HepG2 (cell line): ENCODE measurements around the gene HOXC9. TPM values are rescaled to one million over a fixed set of nuclear protein-coding genes. Genes with fewer than 3 reads are reported as not detected.

ENCODE experiments used
- ATAC-seq: fragments of 200-7000 bp; cut with Tn5 transposase; 3 replicates; pipeline ENCODE4 v1.9.1; 2020; ENCODE audit warnings: mild to moderate bottlenecking, moderate library complexity
- BruUV-seq: library from RNA; stranded (reverse); fragments of 400-500 nt; replicated peaks from 2 replicates; lab custom pipeline; 2021; lab: Mats Ljungman, UMichigan
- CTCF ChIA-PET: fragments of 300-600 bp; formaldehyde crosslinking; extraction: SDS; loops from one replicate; lab custom pipeline; 2021; ENCODE audit warnings: low total read pairs, inconsistent platforms, low intra/inter-chr PET ratio; lab: Yijun Ruan, JAX
- POLR2A ChIA-PET: fragments of 350-600 bp; sonication (Branson Sonifier 250); formaldehyde crosslinking; loops from one replicate; lab custom pipeline; 2020; ENCODE audit warnings: antibody characterized with exemption, inconsistent platforms; lab: Yijun Ruan, JAX
- DNase-seq: peaks from one replicate; pipeline ENCODE4 v3.0.0-alpha.2; 2015; ENCODE audit warnings: low spot score
- FAIRE-seq: peaks from 3 replicates; lab custom pipeline; 2011; peaks lifted over from hg19 to GRCh38; lab: Jason Lieb, UNC
- H2AFZ ChIP-seq: one replicate; pipeline ENCODE4 v1.6.1; 2011; ENCODE audit warnings: low read length, inconsistent platforms
- H3K27ac ChIP-seq: fragments of 300-600 bp; 3 replicates; pipeline ENCODE4 v1.8.0; 2011; ENCODE audit warnings: mixed run types, mild to moderate bottlenecking, mixed read lengths, low read length, inconsistent platforms; ENCODE audit not compliant: insufficient read depth; ENCODE audit errors: extremely low read length
- H3K27me3 ChIP-seq, 2 experiments: fragments of 200-600 bp in 1 of 2; 2 replicates in 1 of 2; 3 replicates in 1 of 2; pipeline versions ENCODE4 v1.6.0 to v1.8.0; 2011; ENCODE audit warnings: low read length in 2 of 2, mild to moderate bottlenecking in 2 of 2, moderate library complexity in 2 of 2, inconsistent platforms in 1 of 2; ENCODE audit not compliant: insufficient read depth in 2 of 2, control insufficient read depth in 1 of 2
- H3K36me3 ChIP-seq, 2 experiments: fragments of 200-600 bp in 1 of 2; replicated peaks in 1 of 2; 2 replicates in 1 of 2; 3 replicates in 1 of 2; pipeline versions ENCODE4 v1.5.1 to v1.8.0; 2011; ENCODE audit warnings: low read length in 2 of 2, inconsistent platforms in 1 of 2; ENCODE audit not compliant: insufficient read depth in 2 of 2, control insufficient read depth in 1 of 2
- H3K4me1 ChIP-seq: 2 replicates; pipeline ENCODE4 v1.5.1; 2012; ENCODE audit warnings: low read length, inconsistent platforms; ENCODE audit not compliant: insufficient read depth
- H3K4me2 ChIP-seq: 2 replicates; pipeline ENCODE4 v1.6.0; 2011; ENCODE audit warnings: low read depth, low read length, inconsistent platforms
- H3K4me3 ChIP-seq, 3 experiments: fragments of 200-600 bp in 1 of 3; sonication (generic), shearing (Covaris generic) in 1 of 3; replicated peaks in 1 of 3; 2 replicates each; pipeline ENCODE4 v1.5.1; 2011 to 2016; ENCODE audit warnings: low read length in 3 of 3, inconsistent platforms in 2 of 3, low read depth in 2 of 3, mild to moderate bottlenecking in 2 of 3, control low read depth in 1 of 3, mixed read lengths in 1 of 3; ENCODE audit not compliant: insufficient read depth in 1 of 3
- H3K79me2 ChIP-seq: one replicate; pipeline ENCODE4 v1.6.1; 2011; ENCODE audit warnings: low read length, inconsistent platforms; ENCODE audit not compliant: insufficient read depth
- H3K9ac ChIP-seq: 2 replicates; pipeline ENCODE4 v1.6.0; 2011; ENCODE audit warnings: mild to moderate bottlenecking, low read depth, low read length, inconsistent platforms; ENCODE audit not compliant: insufficient read depth
- H3K9me3 ChIP-seq: 2 replicates; pipeline ENCODE4 v1.5.1; 2012; ENCODE audit warnings: mild to moderate bottlenecking, low read length
- H4K20me1 ChIP-seq: 2 replicates; pipeline ENCODE4 v1.6.0; 2011; ENCODE audit warnings: inconsistent platforms, mild to moderate bottlenecking, low read length, moderate library complexity; ENCODE audit not compliant: insufficient read depth
- ELF4 ChIP-seq: sonication (generic); formaldehyde crosslinking; IDR thresholded peaks from 2 replicates; pipeline ENCODE4 v1.5.0; 2020; ENCODE audit warnings: missing genetic modification reagents, mild to moderate bottlenecking, moderate library complexity, borderline replicate concordance
- EZH2 ChIP-seq: conservative IDR thresholded peaks from 2 replicates; pipeline ENCODE4 v1.6.1; 2012; ENCODE audit warnings: mild to moderate bottlenecking, low read depth, low read length, moderate library complexity
- FIP1L1 ChIP-seq: fragments of 200-400 bp; formaldehyde crosslinking; IDR thresholded peaks from 2 replicates; pipeline ENCODE4 v1.6.1; 2018; ENCODE audit warnings: low read depth, mild to moderate bottlenecking, low read length, moderate library complexity, borderline replicate concordance; ENCODE audit not compliant: insufficient read depth
- FLYWCH1 ChIP-seq: sonication (generic); formaldehyde crosslinking; IDR thresholded peaks from 2 replicates; pipeline ENCODE4 v1.8.1; 2023; ENCODE audit warnings: mild to moderate bottlenecking, missing genetic modification reagents
- RXRB ChIP-seq: IDR thresholded peaks from 2 replicates; pipeline ENCODE4 v1.6.1; 2016; ENCODE audit warnings: borderline replicate concordance, missing genetic modification reagents, missing compliant biosample characterization
- SMARCE1 ChIP-seq: fragments of 450-650 bp; IDR thresholded peaks from 2 replicates; pipeline ENCODE4 v1.6.1; 2017; ENCODE audit warnings: borderline replicate concordance
- ZBTB3 ChIP-seq: sonication (generic); formaldehyde crosslinking; IDR thresholded peaks from 2 replicates; pipeline ENCODE4 v1.4.0; 2020; ENCODE audit warnings: low read depth, mild to moderate bottlenecking, moderate library complexity, missing genetic modification reagents, borderline replicate concordance
- ZNF75D ChIP-seq: sonication (generic); formaldehyde crosslinking; IDR thresholded peaks from 2 replicates; pipeline ENCODE4 v1.8.1; 2023; ENCODE audit warnings: missing genetic modification reagents, mild to moderate bottlenecking, borderline replicate concordance
- WGBS: methylation state at CpG from one replicate; pipeline ENCODE4 v1.1.6; 2017; ENCODE audit warnings: low lambda C conversion rate; 5-methylcytosine and 5-hydroxymethylcytosine counted together
- in situ Hi-C: cut with HindIII; loops from 2 replicates; pipeline ENCODE4 v1.10.0; 2017; ENCODE audit warnings: low pct_unique_long_range_greater_than_20kb; ENCODE audit not compliant: extremely low pct_ligation_motif_present
- intact Hi-C: fragments of 100-400 bp; cut with micrococcal nuclease; formaldehyde crosslinking; loops from one replicate; pipeline ENCODE4 v1.10.0; 2022; ENCODE audit not compliant: unreplicated experiment
- polyA plus RNA-seq, 8 experiments: library from polyadenylated mRNA; depleted of rRNA in 3 of 8; stranded (reverse) in 7 of 8; unstranded in 1 of 8; fragments of >200 nt; fragmentation: Illumina TruSeq in 4 of 8; extraction: Trizol in 4 of 8; gene quantifications; 2 replicates each; pipeline versions ENCODE4 v1.2.1 to v1.2.3, GENCODE V29; 2011 to 2016; ENCODE audit warnings: low read depth in 4 of 8, missing spikeins in 1 of 8, mixed read lengths in 1 of 8; ENCODE audit not compliant: insufficient read depth in 1 of 8
- total RNA-seq, 5 experiments: library from RNA; depleted of rRNA; stranded (reverse); fragments of >200 nt; fragmentation: Illumina TruSeq; extraction: Trizol; gene quantifications; 2 replicates each; pipeline ENCODE4 v1.2.3, GENCODE V29; 2016; ENCODE audit warnings: low read depth in 1 of 5

The HOXC9 gene
- total and polyA plus RNA-seq, 2 of the 13 experiments (the other 11 are each of a cell fraction or from before 2014, with no cell fraction given), result 0.11 to 1.1 TPM

DNA sequence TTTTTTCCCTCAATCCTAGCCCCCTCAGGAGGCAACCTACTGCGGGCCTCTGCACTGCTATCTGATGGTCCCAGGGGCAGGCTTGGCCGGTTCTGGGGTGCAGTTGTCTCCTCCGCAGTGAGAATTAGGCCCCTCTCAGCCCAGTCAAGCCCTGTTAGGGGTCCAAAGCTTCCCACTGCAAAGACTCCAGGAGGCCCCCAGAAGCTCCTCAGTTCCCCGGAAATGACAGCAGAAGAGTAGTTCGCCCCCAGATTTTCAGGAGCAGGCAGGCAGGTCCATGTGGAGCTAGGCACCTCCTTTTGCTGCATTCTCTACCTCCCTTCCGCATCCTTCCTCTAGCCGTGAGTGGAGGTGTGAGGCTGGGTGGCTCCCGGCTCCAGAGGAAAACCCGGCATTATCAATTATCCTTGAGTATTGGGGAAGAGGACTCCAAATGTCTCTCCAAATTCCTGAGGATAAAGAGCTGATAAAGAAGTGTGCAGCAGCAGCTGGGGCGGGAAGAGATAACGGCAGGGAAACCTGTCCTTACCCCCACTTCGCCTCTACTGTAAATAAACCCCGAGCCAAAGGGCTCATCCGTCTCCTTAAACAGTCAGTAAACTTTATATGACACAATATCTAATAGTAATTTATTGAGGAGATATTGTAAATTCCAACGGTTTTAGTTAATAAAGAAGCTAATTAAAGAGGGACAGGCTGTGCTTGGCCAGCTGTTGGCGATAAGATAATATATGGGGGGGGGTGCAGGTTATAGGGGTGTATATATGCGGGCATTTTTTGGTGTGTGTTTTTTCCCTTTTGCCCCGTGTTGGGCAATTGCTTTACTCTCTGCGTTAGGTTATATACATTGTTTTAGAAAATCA lies 45.9 kb upstream of the HOXC9 start:
- in situ Hi-C loops (no loop called here), intact Hi-C loops (no loop called here)
- Histone ChIP-seq H3K36me3 (no peaks in the 10 kb centered on the region), H2AFZ (no peak overlapping the region), H3K27me3 (peaks cover 26 to 94% of the 10 kb centered on the region in 2 experiments), H3K4me3 (no peak overlapping the region), H3K79me2 (no peaks in the 10 kb centered on the region), H3K9me3 (no peaks in the 10 kb centered on the region), H3K4me2 (no peak overlapping the region), H3K4me1 (peaks cover 27% of the 10 kb centered on the region), H3K27ac (no peak overlapping the region), H4K20me1 (peaks cover 5% of the 10 kb centered on the region; the same call in 1 of the 2 replicates), H3K9ac (no peak overlapping the region)
- DNase-seq, result no peak
- CTCF ChIA-PET, result no interaction called here
- WGBS, result 22% methylated on average over 17 of the region's 19 CpGs
- FAIRE-seq, result no peak
- POLR2A ChIA-PET, result no interaction called here
- TF ChIP-seq ZBTB3 (CRISPR knock-in tag) (no peak), FLYWCH1 (CRISPR knock-in tag) (no peak), FIP1L1 (no peak), EZH2 (0 out of 2 replicates have a peak, but pooled peaks have one; percentile 47), ELF4 (CRISPR knock-in tag) (no peak)
- ATAC-seq, result no peak
- BruUV-seq, result no TSS peak

DNA sequence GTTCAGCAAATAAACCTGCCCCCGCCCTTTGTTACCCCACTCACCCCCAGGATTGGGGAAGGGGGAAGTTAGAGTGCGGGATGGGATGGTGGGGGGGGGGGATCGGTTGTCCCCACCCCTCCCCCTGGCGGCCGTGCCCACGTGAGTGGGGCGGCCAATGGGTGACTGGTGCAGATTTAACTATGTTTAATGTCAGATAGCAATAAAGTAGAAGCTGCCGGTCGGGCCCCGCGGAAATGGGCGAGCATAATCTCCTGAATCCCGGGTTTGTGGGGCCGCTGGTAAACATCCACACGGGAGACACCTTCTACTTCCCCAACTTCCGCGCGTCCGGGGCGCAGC lies 45.3 kb upstream of the HOXC9 start, which contains the start of gene HOXC12:
Gene HOXC12 (plus strand): TSS at position 210 of the 342 bp plus-strand sequence. CDS start 27 bp downstream, at position 237.
- in situ Hi-C loops, result no loop called here
- ChIA-PET POLR2A (no interaction called here), CTCF (no interaction called here)
- WGBS, result 46% methylated on average over 18 of the region's 20 CpGs
- Histone ChIP-seq H3K4me3 (no peak within 1 kb of the TSS), H3K27me3 (peaks cover 26 to 94% of the 10 kb centered on the region in 2 experiments), H3K79me2 (no peaks in the 10 kb centered on the region), H4K20me1 (peaks cover 5% of the 10 kb centered on the region; the same call in 1 of the 2 replicates), H3K4me1 (peaks cover 23% of the 10 kb centered on the region), H2AFZ (no peak within 1 kb of the TSS), H3K27ac (no peak within 1 kb of the TSS), H3K36me3 (no peaks in the 10 kb centered on the region), H3K4me2 (no peak within 1 kb of the TSS), H3K9ac (no peak within 1 kb of the TSS), H3K9me3 (no peaks in the 10 kb centered on the region)
- no peak for DNase-seq
- BruUV-seq, result no TSS peak
- no peak for ATAC-seq
- intact Hi-C loops, result no loop called here
- FAIRE-seq, result no peak
- TF ChIP-seq ZNF75D (no peak), RXRB (CRISPR knock-in tag) (no peak), SMARCE1 (no peak)
